AG04450 (cell line): Measurements from ENCODE around the gene CST5. TPM values are rescaled to one million over a fixed set of nuclear protein-coding genes. Genes with fewer than 3 reads are reported as not detected.

Experiments
- CTCF ChIA-PET: fragments of 300-600, 350-600 bp; formaldehyde crosslinking; extraction: SDS; loops from one replicate; lab custom pipeline; 2022; ENCODE audit warnings: antibody characterized with exemption, inconsistent platforms; lab: Charles Lee
- POLR2A ChIA-PET: fragments of 350-600 bp; formaldehyde crosslinking; extraction: SDS; loops from one replicate; lab custom pipeline; 2021; ENCODE audit warnings: antibody characterized with exemption, inconsistent platforms; lab: Yijun Ruan, JAX
- DNase-seq: peaks from one replicate; pipeline ENCODE4 v3.0.0-alpha.2; 2011; ENCODE audit warnings: low read depth, low spot score
- H3K27ac ChIP-seq: one replicate; pipeline ENCODE4 v1.5.1; 2012; ENCODE audit warnings: low read depth, low read length, control low read depth
- H3K27me3 ChIP-seq: one replicate; pipeline ENCODE4 v1.6.0; 2012; ENCODE audit warnings: low read length; ENCODE audit not compliant: control insufficient read depth, insufficient read depth
- H3K4me3 ChIP-seq: 2 replicates; pipeline ENCODE4 v1.5.1; 2011; ENCODE audit warnings: mild to moderate bottlenecking, low read depth, low read length, control low read depth
- H3K9me3 ChIP-seq: 2 replicates; pipeline ENCODE4 v1.5.1; 2012; ENCODE audit warnings: low read length; ENCODE audit not compliant: control insufficient read depth, insufficient read depth
- polyA plus RNA-seq: library from polyadenylated mRNA; depleted of rRNA; stranded (reverse); fragments of >200 nt; gene quantifications from 2 replicates; pipeline ENCODE4 v1.2.3, GENCODE V29; 2011
- TF ChIP-seq, protein P1 (sequence below): IDR thresholded peaks from 2 replicates; pipeline ENCODE4 v1.5.1; 2011; ENCODE audit warnings: low read depth, low read length, control low read depth, inconsistent platforms

CST5 gene
- polyA plus RNA-seq, 1 experiment: not detected

- no peak overlapping the region for H3K27ac ChIP-seq
- POLR2A ChIA-PET: no interaction called here
- TF ChIP-seq, protein P1, sequence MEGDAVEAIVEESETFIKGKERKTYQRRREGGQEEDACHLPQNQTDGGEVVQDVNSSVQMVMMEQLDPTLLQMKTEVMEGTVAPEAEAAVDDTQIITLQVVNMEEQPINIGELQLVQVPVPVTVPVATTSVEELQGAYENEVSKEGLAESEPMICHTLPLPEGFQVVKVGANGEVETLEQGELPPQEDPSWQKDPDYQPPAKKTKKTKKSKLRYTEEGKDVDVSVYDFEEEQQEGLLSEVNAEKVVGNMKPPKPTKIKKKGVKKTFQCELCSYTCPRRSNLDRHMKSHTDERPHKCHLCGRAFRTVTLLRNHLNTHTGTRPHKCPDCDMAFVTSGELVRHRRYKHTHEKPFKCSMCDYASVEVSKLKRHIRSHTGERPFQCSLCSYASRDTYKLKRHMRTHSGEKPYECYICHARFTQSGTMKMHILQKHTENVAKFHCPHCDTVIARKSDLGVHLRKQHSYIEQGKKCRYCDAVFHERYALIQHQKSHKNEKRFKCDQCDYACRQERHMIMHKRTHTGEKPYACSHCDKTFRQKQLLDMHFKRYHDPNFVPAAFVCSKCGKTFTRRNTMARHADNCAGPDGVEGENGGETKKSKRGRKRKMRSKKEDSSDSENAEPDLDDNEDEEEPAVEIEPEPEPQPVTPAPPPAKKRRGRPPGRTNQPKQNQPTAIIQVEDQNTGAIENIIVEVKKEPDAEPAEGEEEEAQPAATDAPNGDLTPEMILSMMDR: no peak
- CTCF ChIA-PET: no interaction called here
- no peak for DNase-seq
- H3K4me3 ChIP-seq: no peak overlapping the region
- H3K27me3 ChIP-seq: no peaks in the 10 kb centered on the region
- H3K9me3 ChIP-seq: no peaks in the 10 kb centered on the region
These were observed 41.1 kb upstream of the CST5 start for GRCh38 chr20:23920408-23921325.

DNA sequence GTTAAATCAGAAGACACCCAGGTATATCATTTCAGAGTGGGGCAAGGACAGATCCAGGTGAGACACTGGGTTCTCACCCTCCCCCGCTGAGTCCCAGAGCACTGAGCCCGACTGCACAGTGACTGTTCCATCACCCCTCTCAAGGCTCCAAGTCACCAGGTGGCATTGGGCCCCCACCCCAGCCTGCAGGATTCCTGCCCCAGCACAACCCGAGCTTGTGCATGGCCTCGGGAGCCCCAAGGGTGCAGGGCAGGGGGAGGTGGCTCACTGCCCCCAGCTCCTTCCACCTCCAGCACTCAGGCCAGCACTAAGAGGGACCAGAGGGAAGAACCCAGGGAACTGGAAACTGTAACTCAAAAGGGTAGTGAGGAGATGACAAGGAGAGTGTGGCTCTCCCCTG, 39.3 kb upstream of the CST5 start:
- CTCF ChIA-PET: no interaction called here
- POLR2A ChIA-PET: interaction anchor here (0.6 kb wide), 1 partner anchor 26 kb away, joined by 3 read pairs; no protein-coding TSS in a partner anchor

GRCh38 chr20:23918101-23918862, 38.7 kb upstream of the CST5 start:
- H3K4me3 ChIP-seq: no peak overlapping the region
- TF ChIP-seq, protein P1: no peak
- H3K27ac ChIP-seq: no peak overlapping the region
- POLR2A ChIA-PET: no interaction called here
- CTCF ChIA-PET: no interaction called here
- no peak for DNase-seq
- H3K9me3 ChIP-seq: no peaks in the 10 kb centered on the region
- no peaks in the 10 kb centered on the region for H3K27me3 ChIP-seq

More for the DNA sequence above, 39.3 kb upstream of the CST5 start:
- H3K9me3 ChIP-seq: no peaks in the 10 kb centered on the region
- H3K27me3 ChIP-seq: no peaks in the 10 kb centered on the region
- TF ChIP-seq, protein P1: no peak
- no peak for DNase-seq
- H3K4me3 ChIP-seq: no peak overlapping the region
- H3K27ac ChIP-seq: no peak overlapping the region

DNA sequence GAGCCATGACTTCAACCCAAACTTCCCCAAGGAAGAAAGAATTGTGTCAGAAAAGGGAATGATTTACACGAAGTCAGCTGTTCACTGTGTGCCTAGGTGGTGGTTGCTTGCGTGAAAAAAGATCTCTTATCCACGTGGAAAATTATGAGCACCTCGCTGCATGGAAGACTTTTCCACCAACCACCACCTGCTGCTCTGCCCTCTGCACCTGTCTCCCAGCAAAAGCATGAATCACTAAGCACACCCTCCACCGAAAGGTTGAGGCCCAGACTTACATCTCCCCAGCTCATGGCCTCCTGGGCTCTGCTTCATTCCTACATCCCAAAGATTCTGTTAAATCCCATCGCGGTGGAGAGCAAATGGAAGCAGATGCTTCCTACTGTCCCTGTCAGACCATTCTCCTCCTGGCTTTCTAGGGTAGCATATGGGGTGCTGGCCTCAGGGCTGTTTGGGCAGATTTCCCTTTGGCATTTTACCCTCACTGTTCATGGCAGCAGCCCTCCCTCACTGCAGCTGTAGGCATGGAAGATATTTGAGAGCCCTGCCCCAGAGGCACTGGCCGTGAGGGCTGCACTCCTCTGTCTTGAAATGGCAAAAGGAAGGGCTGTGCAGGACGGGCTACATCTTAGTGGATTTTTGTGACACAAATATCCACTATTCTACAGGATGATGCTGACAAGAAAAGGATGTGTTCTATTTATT, 37.6 kb upstream of the CST5 start:
- ChIA-PET POLR2A (no interaction called here), CTCF (no interaction called here)
- TF ChIP-seq, protein P1: no peak
- Histone ChIP-seq H3K27ac (no peak overlapping the region), H3K27me3 (no peaks in the 10 kb centered on the region), H3K9me3 (no peaks in the 10 kb centered on the region), H3K4me3 (no peak overlapping the region)
- no peak for DNase-seq
